Endothelial cell of umbilical vein (primary cell): ENCODE data around the gene IGFBP6. TPM values are rescaled to one million over a fixed set of nuclear protein-coding genes. Genes with fewer than 3 reads are reported as not detected.

ENCODE experiments used
- BruUV-seq: library from RNA; stranded (reverse); fragments of 400-500 nt; replicated peaks from 2 replicates; lab custom pipeline; 2021; lab: Mats Ljungman, UMichigan
- CTCF ChIA-PET: fragments of 300-600, 350-600 bp; sonication (Branson Sonifier 250); formaldehyde crosslinking; loops from one replicate; lab custom pipeline; 2021; ENCODE audit warnings: antibody characterized with exemption, inconsistent platforms; lab: Charles Lee
- POLR2A ChIA-PET: fragments of 300-600, 350-600 bp; sonication (Branson Sonifier 250); formaldehyde crosslinking; loops from one replicate; lab custom pipeline; 2021; ENCODE audit warnings: antibody characterized with exemption, inconsistent platforms; lab: Charles Lee
- DNase-seq: peaks from one replicate; pipeline ENCODE4 v3.0.0-alpha.2; 2011; ENCODE audit warnings: low read depth, low spot score
- FAIRE-seq: peaks from 2 replicates; lab custom pipeline; 2011; peaks lifted over from hg19 to GRCh38; lab: Jason Lieb, UNC
- H2AFZ ChIP-seq: 2 replicates; pipeline ENCODE4 v1.6.0; 2012; ENCODE audit warnings: low read depth, low read length, control low read depth, inconsistent platforms
- H3K27ac ChIP-seq: 2 replicates; pipeline ENCODE4 v1.5.1; 2011; ENCODE audit warnings: low read depth, mild to moderate bottlenecking, control low read depth, low read length, moderate library complexity; ENCODE audit not compliant: insufficient read depth
- H3K27me3 ChIP-seq, 2 experiments: 2 replicates each; pipeline versions ENCODE4 v1.6.0 to v1.6.1; 2011; ENCODE audit warnings: low read length in 2 of 2, mixed read lengths in 1 of 2; ENCODE audit not compliant: control insufficient read depth in 2 of 2, insufficient read depth in 2 of 2
- H3K36me3 ChIP-seq, 2 experiments: 2 replicates in 1 of 2; 3 replicates in 1 of 2; pipeline ENCODE4 v1.5.1; 2011; ENCODE audit warnings: low read length in 2 of 2, mild to moderate bottlenecking in 1 of 2, moderate library complexity in 1 of 2; ENCODE audit not compliant: control insufficient read depth in 2 of 2, insufficient read depth in 2 of 2; ENCODE audit errors: extremely low read depth in 1 of 2
- H3K4me1 ChIP-seq: 3 replicates; pipeline ENCODE4 v1.5.1; 2011; ENCODE audit warnings: mild to moderate bottlenecking, low read length; ENCODE audit not compliant: control insufficient read depth, insufficient read depth; ENCODE audit errors: extremely low read depth
- H3K4me2 ChIP-seq: 2 replicates; pipeline ENCODE4 v1.6.1; 2011; ENCODE audit warnings: low read length, control low read depth, mixed read lengths; ENCODE audit not compliant: insufficient read depth
- H3K4me3 ChIP-seq, 3 experiments: fragments of 200-600 bp in 1 of 3; sonication (generic), shearing (Covaris generic) in 1 of 3; replicated peaks in 1 of 3; 2 replicates each; pipeline ENCODE4 v1.5.1; 2011 to 2016; ENCODE audit warnings: control low read depth in 3 of 3, low read length in 3 of 3, mild to moderate bottlenecking in 2 of 3, inconsistent platforms in 1 of 3, low read depth in 1 of 3, moderate library complexity in 1 of 3; ENCODE audit not compliant: insufficient read depth in 1 of 3
- H3K79me2 ChIP-seq: 2 replicates; pipeline ENCODE4 v1.6.0; 2012; ENCODE audit warnings: low read length, inconsistent platforms; ENCODE audit not compliant: control insufficient read depth, insufficient read depth
- H3K9ac ChIP-seq: replicated peaks from 2 replicates; pipeline ENCODE3; 2011; ENCODE audit warnings: low read length, control low read depth; ENCODE audit not compliant: insufficient read depth; ENCODE audit errors: extremely low read depth
- H3K9me1 ChIP-seq: replicated peaks from 3 replicates; pipeline ENCODE4 v1.6.0; 2011; ENCODE audit warnings: mild to moderate bottlenecking, low read length; ENCODE audit not compliant: control insufficient read depth, insufficient read depth; ENCODE audit errors: extremely low read depth
- H3K9me3 ChIP-seq: replicated peaks from 2 replicates; pipeline ENCODE4 v1.5.1; 2012; ENCODE audit warnings: low read length, inconsistent platforms; ENCODE audit not compliant: control insufficient read depth, insufficient read depth
- H4K20me1 ChIP-seq: replicated peaks from 2 replicates; pipeline ENCODE3; 2011; ENCODE audit warnings: mild to moderate bottlenecking, low read length; ENCODE audit not compliant: control insufficient read depth, insufficient read depth; ENCODE audit errors: extremely low read depth
- EZH2 ChIP-seq: IDR thresholded peaks from 2 replicates; pipeline ENCODE4 v1.6.1; 2012; ENCODE audit warnings: borderline replicate concordance, low read depth, mild to moderate bottlenecking, moderate library complexity, low read length, inconsistent platforms; ENCODE audit not compliant: severe bottlenecking
- FOS ChIP-seq: IDR thresholded peaks from 2 replicates; pipeline ENCODE4 v1.6.1; 2011; ENCODE audit warnings: mild to moderate bottlenecking, low read length, moderate library complexity, borderline replicate concordance; ENCODE audit not compliant: insufficient read depth
- GATA2 ChIP-seq: IDR thresholded peaks from 2 replicates; pipeline ENCODE4 v1.7.0; 2011; ENCODE audit warnings: low read depth, mild to moderate bottlenecking, moderate library complexity, mixed read lengths, low read length; ENCODE audit not compliant: insufficient read length, insufficient read depth
- JUN ChIP-seq: IDR thresholded peaks from 2 replicates; pipeline ENCODE4 v1.6.1; 2011; ENCODE audit warnings: borderline replicate concordance, low read depth; ENCODE audit not compliant: insufficient read length, insufficient read depth
- MYC ChIP-seq: IDR thresholded peaks from one replicate; pipeline ENCODE4 v1.6.1; 2011; ENCODE audit warnings: mild to moderate bottlenecking, low read depth, low read length
- POLR2A ChIP-seq: IDR thresholded peaks from 2 replicates; pipeline ENCODE4 v1.6.1; 2012; ENCODE audit warnings: low read depth, mild to moderate bottlenecking, control low read depth, low read length
- POLR2AphosphoS5 ChIP-seq: IDR thresholded peaks from 2 replicates; pipeline ENCODE4 v1.6.1; 2012; ENCODE audit warnings: low read depth, mild to moderate bottlenecking, control low read depth, low read length, moderate library complexity; ENCODE audit not compliant: insufficient read depth
- dilution Hi-C: fragments of 300-500 bp; cut with MboI; formaldehyde crosslinking; loops from one replicate; pipeline ENCODE4 v1.15.0; 2019; ENCODE audit warnings: low sequenced_read_pairs; ENCODE audit not compliant: extremely low pct_ligation_motif_present
- intact Hi-C: fragments of 100-400 bp; cut with micrococcal nuclease; formaldehyde crosslinking; loops from one replicate; pipeline ENCODE4 v1.10.0; 2022
- polyA plus RNA-seq, 4 experiments: library from polyadenylated mRNA; depleted of rRNA in 3 of 4; stranded (reverse) in 3 of 4; unstranded in 1 of 4; fragments of >200 nt; gene quantifications; 2 replicates each; pipeline versions ENCODE4 v1.2.1 to v1.2.3, GENCODE V29; 2011 to 2012; ENCODE audit warnings: missing spikeins in 1 of 4
- total RNA-seq: library from RNA; stranded (reverse); gene quantifications from 2 replicates; pipeline ENCODE4 v1.2.3, GENCODE V29; 2021
- TF ChIP-seq, protein P1 (sequence below), 2 donors: IDR thresholded peaks; 1 replicate in 1 of 2; 2 replicates in 1 of 2; pipeline ENCODE4 v1.5.1; 2011; ENCODE audit warnings: low read length in 2 of 2, mild to moderate bottlenecking in 2 of 2, moderate library complexity in 2 of 2, control low read depth in 1 of 2, inconsistent platforms in 1 of 2, low read depth in 1 of 2; ENCODE audit not compliant: insufficient read depth in 1 of 2; ENCODE audit errors: extremely low read depth in 1 of 2
- TF ChIP-seq, protein P2 (sequence below): IDR thresholded peaks from 2 replicates; pipeline ENCODE4 v1.6.1; 2011; ENCODE audit not compliant: insufficient read depth, insufficient read length

Gene IGFBP6
- total and polyA plus RNA-seq, 2 donors (not counting 3 experiments of a cell fraction or from before 2014, with no cell fraction given): 14.1 to 18.2 TPM

DNA sequence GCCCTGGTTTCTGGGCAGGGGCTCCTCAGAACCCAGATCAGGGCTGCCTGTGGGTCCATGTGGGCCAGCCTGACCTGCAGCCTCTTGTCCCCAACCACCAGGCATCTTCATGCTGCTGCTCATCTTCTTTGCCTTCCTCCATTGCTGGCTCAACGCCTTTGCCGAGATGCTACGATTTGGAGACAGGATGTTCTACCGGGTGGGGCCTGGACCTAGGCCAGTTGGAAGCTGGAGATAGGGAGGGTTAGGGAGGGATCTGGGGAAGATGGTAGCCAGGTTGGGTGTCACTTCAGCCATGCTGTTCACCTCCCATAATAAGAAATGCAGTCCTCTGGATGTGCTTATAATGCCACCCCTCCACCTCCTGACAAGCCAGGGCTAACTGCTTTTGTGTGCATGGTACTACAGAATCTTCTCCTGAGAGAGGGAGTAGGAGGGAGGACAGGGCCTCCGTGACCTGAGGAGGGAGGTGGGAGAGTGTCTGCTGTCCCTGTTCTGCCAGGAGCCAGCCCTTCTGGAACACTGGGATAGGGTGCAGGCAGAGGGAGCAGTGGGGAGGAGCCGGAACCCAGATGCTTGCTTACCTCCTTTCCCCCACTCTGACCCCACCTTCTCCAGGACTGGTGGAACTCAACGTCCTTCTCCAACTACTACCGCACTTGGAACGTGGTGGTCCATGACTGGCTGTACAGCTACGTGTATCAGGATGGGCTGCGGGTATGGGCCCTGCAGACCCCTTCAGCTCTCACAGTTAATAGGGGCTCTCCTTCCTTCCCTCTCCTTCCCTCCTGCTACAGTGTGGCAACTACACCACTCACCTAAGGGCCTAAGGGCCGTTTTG is 23.4 kb downstream of the IGFBP6 start:
- Histone ChIP-seq H3K27ac (no peak overlapping the region), H2AFZ (no peak overlapping the region), H3K27me3 (no peaks in the 10 kb centered on the region), H3K4me2 (no peak overlapping the region), H3K4me1 (no peaks in the 10 kb centered on the region), H3K36me3 (no peaks in the 10 kb centered on the region), H3K9ac (no peak overlapping the region), H3K4me3 (no peak overlapping the region), H3K9me3 (no peaks in the 10 kb centered on the region), H4K20me1 (no peaks in the 10 kb centered on the region), H3K9me1 (no peaks in the 10 kb centered on the region), H3K79me2 (no peaks in the 10 kb centered on the region)
- BruUV-seq: no TSS peak
- FAIRE-seq (no peak), DNase-seq (no peak)
- intact Hi-C loops (no loop called here), dilution Hi-C loops (no loop called here)
- ChIA-PET CTCF (interaction anchor here (0.7 kb wide), 2 partner anchors 10 to 55 kb away, joined by 3 to 4 read pairs; no protein-coding TSS in a partner anchor), POLR2A (interaction anchor here (0.6 kb wide), 1 partner anchor 770 kb away, joined by 3 read pairs; no protein-coding TSS in a partner anchor)
- no peak for TF ChIP-seq EZH2

DNA sequence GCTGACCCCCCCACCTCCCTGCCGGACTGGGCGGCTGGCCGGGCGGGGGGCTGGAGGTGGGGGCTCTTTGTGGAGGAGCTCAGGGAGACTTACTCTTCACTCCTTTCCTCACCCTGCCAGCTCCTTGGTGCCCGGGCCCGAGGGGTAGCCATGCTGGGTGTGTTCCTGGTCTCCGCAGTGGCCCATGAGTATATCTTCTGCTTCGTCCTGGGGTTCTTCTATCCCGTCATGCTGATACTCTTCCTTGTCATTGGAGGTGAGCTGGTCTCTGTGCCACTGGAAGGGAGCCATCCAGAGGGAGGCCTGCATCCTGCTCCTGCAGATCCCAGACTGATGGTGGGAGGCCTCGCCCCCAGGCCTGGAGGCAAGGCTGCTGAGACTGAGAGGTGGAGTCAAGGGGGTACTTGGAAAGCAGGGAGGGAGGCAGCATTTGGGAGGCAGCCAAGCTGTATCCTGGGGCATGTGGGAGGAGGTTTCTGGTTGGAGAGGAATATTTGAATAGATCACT is 25.5 kb downstream of the IGFBP6 start:
- Histone ChIP-seq H3K4me1 (no peaks in the 10 kb centered on the region), H2AFZ (no peak overlapping the region), H3K9ac (no peak overlapping the region), H3K79me2 (no peaks in the 10 kb centered on the region), H3K4me3 (no peak overlapping the region), H3K36me3 (no peaks in the 10 kb centered on the region), H3K4me2 (no peak overlapping the region), H3K27ac (no peak overlapping the region), H4K20me1 (no peaks in the 10 kb centered on the region), H3K27me3 (peaks cover 3 to 4% of the 10 kb centered on the region in 2 experiments), H3K9me3 (no peaks in the 10 kb centered on the region), H3K9me1 (no peaks in the 10 kb centered on the region)
- no peak for DNase-seq
- no peak for FAIRE-seq
- ChIA-PET CTCF (no interaction called here), POLR2A (no interaction called here)
- intact Hi-C loops (no loop called here), dilution Hi-C loops (no loop called here)
- no TSS peak for BruUV-seq
- TF ChIP-seq, protein P1, sequence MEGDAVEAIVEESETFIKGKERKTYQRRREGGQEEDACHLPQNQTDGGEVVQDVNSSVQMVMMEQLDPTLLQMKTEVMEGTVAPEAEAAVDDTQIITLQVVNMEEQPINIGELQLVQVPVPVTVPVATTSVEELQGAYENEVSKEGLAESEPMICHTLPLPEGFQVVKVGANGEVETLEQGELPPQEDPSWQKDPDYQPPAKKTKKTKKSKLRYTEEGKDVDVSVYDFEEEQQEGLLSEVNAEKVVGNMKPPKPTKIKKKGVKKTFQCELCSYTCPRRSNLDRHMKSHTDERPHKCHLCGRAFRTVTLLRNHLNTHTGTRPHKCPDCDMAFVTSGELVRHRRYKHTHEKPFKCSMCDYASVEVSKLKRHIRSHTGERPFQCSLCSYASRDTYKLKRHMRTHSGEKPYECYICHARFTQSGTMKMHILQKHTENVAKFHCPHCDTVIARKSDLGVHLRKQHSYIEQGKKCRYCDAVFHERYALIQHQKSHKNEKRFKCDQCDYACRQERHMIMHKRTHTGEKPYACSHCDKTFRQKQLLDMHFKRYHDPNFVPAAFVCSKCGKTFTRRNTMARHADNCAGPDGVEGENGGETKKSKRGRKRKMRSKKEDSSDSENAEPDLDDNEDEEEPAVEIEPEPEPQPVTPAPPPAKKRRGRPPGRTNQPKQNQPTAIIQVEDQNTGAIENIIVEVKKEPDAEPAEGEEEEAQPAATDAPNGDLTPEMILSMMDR (IDR thresholded peaks at IDR 0.05; ENCODE audit: extremely low read depth in 1 of 2, insufficient read depth in 1 of 2, low read depth in 1 of 2, low read length in 2 of 2): no peak
- no peak for TF ChIP-seq POLR2AphosphoS5
- TF ChIP-seq EZH2: no peak
- TF ChIP-seq GATA2: no peak
- no peak for TF ChIP-seq JUN
- TF ChIP-seq POLR2A: no peak
- TF ChIP-seq MYC: no peak
- no peak for TF ChIP-seq FOS
- TF ChIP-seq, protein P2, sequence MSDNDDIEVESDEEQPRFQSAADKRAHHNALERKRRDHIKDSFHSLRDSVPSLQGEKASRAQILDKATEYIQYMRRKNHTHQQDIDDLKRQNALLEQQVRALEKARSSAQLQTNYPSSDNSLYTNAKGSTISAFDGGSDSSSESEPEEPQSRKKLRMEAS: no peak
